ENCODE measurements around the gene HSPA6.
A peak's percentile ranks its signal among the peaks of the same experiment; 100 is the strongest.
"Not testable (repeated sequence)": the region's sequence is repeated elsewhere in the genome, so short reads cannot be mapped to it uniquely, and the experiment has no call there.

HSPA6 gene

DNA sequence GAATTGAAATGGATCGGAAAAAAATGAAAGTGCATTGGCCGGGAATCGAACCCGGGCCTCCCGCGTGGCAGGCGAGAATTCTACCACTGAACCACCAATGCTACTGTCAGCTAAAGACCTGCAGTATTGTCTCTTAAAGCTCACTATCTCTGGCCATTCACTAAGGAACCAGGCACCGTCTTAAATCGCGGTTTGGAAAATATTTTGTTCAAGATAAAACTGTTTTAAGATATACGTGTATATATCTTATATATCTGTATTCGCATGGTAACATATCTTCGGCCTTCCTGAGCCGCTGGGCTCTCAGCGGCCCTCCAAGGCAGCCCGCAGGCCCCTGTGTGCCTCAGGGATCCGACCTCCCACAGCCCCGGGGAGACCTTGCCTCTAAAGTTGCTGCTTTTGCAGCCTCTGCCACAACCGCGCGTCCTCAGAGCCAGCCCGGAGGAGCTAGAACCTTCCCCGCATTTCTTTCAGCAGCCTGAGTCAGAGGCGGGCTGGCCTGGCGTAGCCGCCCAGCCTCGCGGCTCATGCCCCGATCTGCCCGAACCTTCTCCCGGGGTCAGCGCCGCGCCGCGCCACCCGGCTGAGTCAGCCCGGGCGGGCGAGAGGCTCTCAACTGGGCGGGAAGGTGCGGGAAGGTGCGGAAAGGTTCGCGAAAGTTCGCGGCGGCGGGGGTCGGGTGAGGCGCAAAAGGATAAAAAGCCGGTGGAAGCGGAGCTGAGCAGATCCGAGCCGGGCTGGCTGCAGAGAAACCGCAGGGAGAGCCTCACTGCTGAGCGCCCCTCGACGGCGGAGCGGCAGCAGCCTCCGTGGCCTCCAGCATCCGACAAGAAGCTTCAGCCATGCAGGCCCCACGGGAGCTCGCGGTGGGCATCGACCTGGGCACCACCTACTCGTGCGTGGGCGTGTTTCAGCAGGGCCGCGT, at the start of gene HSPA6:
TSS of gene HSPA6 (plus strand) at position 724 of the 925 bp plus-strand sequence. CDS start at position 843, 119 bp downstream.
- H3K27ac ChIP-seq (ENCODE audit: low read depth, low read length): peak within 1 kb of the TSS; percentile 91
- peak within 1 kb of the TSS; percentile 44 for H3K9ac ChIP-seq (ENCODE audit: low read length)
- not testable (repeated sequence) for H3K27me3 ChIP-seq (ENCODE audit: control insufficient read depth in 1 of 2, insufficient read depth in 2 of 2, low read length in 2 of 2); H3K9me3 ChIP-seq (ENCODE audit: low read length); H3K36me3 ChIP-seq (ENCODE audit: insufficient read depth, low read length); H3K4me1 ChIP-seq (ENCODE audit: insufficient read depth, low read length)
- H3K4me3 ChIP-seq (ENCODE audit: low read depth in 1 of 2, low read length in 2 of 2): peak within 1 kb of the TSS; percentile 74 to 85

DNA sequence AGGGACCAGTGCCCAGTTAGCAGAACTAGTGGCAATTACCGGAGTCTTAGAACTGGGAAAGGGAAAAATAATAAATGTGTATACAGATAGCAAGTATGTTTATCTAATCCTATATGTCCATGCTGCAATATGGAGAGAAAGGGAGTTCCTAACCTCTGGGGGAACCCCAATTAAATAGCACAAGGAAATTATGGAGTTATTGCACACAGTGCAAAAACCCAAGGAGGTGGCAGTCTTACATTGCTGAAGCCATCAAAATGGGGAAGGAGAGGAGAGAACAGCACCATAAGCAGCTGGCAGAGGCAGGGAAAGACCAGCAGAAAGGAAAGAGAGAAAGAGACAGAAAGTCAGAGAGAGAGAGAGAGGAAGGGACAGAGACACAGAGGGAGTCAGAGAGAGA, 46.6 kb upstream of the HSPA6 start:
- H3K9me3 ChIP-seq (ENCODE audit: low read length); H3K4me3 ChIP-seq (ENCODE audit: low read depth in 1 of 2, low read length in 2 of 2); H3K9ac ChIP-seq (ENCODE audit: low read length); H3K36me3 ChIP-seq (ENCODE audit: insufficient read depth, low read length); H3K4me1 ChIP-seq (ENCODE audit: insufficient read depth, low read length); H3K27ac ChIP-seq (ENCODE audit: low read depth, low read length): not testable (repeated sequence)
- H3K27me3 ChIP-seq (ENCODE audit: control insufficient read depth in 1 of 2, insufficient read depth in 2 of 2, low read length in 2 of 2): peaks cover 4 to 11% of the 10 kb centered on the region in 2 donors

DNA sequence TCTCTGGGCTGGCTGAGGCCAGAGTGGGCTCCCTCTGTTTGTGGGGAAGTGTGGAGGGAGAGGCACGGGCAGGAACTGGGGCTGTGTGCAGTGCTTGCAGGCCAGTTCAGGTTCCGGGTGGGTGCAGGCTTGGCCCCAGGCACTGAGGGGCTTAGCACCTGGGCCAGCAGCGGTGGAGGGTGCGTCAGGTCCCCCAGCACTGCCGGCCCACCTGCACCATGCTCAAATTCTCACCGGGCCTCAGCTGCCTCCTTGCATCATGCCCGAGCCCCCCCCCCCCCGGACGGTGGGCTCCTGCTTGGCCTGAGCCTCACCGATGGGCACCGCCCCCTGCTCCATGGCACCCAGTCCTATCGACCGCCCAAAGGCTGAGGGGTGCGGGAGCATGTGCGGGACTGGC, 45.4 kb upstream of the HSPA6 start:
- Histone ChIP-seq H3K9ac (ENCODE audit: low read length) (no peak overlapping the region), H3K4me3 (ENCODE audit: low read depth in 1 of 2, low read length in 2 of 2) (no peak overlapping the region), H3K9me3 (ENCODE audit: low read length) (no peaks in the 10 kb centered on the region), H3K27ac (ENCODE audit: low read depth, low read length) (no peak overlapping the region), H3K36me3 (ENCODE audit: insufficient read depth, low read length) (no peaks in the 10 kb centered on the region), H3K4me1 (ENCODE audit: insufficient read depth, low read length) (no peaks in the 10 kb centered on the region), H3K27me3 (ENCODE audit: control insufficient read depth in 1 of 2, insufficient read depth in 2 of 2, low read length in 2 of 2) (peaks cover 4 to 10% of the 10 kb centered on the region in 2 donors)

DNA sequence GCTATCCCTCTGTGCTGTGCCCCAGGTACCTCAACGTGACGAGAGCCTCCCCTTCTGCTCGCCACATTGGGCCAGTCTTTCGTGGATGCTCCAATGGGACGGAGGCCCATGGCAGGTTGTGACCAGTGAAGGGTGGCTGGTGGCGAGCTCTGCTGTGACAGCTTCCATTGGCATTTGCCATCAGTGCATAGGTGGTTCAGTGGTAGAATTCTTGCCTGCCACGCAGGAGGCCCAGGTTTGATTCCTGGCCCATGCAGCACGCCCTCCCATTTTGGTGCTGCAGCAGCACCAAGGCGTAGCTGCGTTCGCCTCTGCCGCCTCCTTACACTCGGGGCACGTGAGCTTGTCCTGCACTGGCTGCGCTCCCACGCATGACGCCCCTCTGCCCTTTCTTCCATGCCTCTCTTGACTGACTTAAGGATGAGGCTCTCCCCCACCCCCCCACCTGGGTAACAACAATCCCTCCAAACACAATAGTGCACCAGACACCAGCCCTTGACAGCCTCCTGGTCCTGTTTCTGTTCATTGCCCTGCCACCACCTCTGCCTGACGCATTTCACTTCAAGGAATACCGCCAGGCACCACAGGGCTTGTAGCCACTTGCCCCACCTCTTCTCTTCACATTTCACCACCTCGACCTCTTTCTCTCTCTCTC, 43.8 kb upstream of the HSPA6 start:
- Histone ChIP-seq H3K4me3 (ENCODE audit: low read depth in 1 of 2, low read length in 2 of 2) (no peak overlapping the region), H3K27me3 (ENCODE audit: control insufficient read depth in 1 of 2, insufficient read depth in 2 of 2, low read length in 2 of 2) (peaks cover 4 to 10% of the 10 kb centered on the region in 2 donors), H3K36me3 (ENCODE audit: insufficient read depth, low read length) (no peaks in the 10 kb centered on the region), H3K27ac (ENCODE audit: low read depth, low read length) (no peak overlapping the region), H3K9ac (ENCODE audit: low read length) (no peak overlapping the region), H3K9me3 (ENCODE audit: low read length) (no peaks in the 10 kb centered on the region), H3K4me1 (ENCODE audit: insufficient read depth, low read length) (no peaks in the 10 kb centered on the region)

DNA sequence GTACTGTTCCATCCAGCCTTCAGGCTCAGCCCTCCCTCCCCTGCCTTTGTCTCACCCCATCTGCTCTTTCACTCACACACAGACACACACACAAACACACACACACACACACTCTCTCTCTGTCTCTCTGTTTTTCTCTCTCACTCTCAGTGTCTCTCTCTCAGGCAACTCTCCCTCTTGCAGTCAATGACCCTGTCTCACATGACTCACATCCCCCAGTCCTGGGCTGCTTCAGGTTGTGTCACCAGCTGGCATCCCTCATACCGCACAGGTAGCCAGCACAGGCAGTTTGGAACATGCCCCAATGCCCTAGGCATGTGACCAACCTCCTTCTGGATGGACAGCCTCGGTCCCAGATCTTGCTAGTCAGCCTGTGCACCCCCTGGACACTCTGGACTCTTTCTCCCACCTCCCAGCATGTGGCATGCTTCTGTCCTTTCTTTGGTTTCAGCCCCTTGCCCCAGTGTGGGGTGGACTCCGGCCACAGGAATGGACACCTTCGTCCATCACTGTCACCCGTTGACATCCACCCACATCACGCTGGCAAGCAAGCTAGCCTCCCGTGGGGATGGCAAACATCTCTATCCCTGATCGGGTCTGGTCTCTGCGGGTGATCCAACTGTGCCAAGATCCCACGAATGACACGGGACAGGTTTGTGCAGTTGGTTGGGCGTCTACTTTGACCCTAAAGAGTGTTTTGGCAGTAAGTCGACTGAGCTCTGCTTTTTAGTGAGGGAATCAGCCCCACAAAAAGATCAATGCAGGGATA, 42.5 kb upstream of the HSPA6 start:
- Histone ChIP-seq H3K4me1 (ENCODE audit: insufficient read depth, low read length) (no peaks in the 10 kb centered on the region), H3K27ac (ENCODE audit: low read depth, low read length) (no peak overlapping the region), H3K9me3 (ENCODE audit: low read length) (no peaks in the 10 kb centered on the region), H3K27me3 (ENCODE audit: control insufficient read depth in 1 of 2, insufficient read depth in 2 of 2, low read length in 2 of 2) (peaks cover 4 to 10% of the 10 kb centered on the region in 2 donors), H3K9ac (ENCODE audit: low read length) (no peak overlapping the region), H3K4me3 (ENCODE audit: low read depth in 1 of 2, low read length in 2 of 2) (no peak overlapping the region), H3K36me3 (ENCODE audit: insufficient read depth, low read length) (no peaks in the 10 kb centered on the region)

DNA sequence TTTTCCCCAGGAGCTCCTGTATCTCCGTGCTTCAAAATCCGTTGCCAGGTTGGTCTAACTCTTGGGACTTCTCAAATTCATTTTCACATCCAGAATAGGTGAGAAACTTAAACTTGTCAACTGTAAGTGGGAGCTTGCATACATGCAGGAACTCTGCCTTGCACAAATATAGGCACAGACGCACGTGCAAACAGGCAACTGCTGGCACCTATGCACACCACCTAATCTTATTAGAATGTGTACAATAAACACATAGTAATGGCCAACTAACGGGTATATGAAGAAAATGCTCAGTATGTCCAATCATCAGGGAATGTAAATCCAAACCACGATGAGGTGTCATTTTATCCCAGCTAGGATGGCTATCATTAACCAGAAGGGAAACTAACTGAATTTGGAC, 41.7 kb upstream of the HSPA6 start:
- Histone ChIP-seq H3K27me3 (ENCODE audit: control insufficient read depth in 1 of 2, insufficient read depth in 2 of 2, low read length in 2 of 2) (peaks cover 4 to 10% of the 10 kb centered on the region in 2 donors), H3K4me1 (ENCODE audit: insufficient read depth, low read length) (peaks cover 6% of the 10 kb centered on the region), H3K36me3 (ENCODE audit: insufficient read depth, low read length) (no peaks in the 10 kb centered on the region), H3K9ac (ENCODE audit: low read length) (no peak overlapping the region), H3K9me3 (ENCODE audit: low read length) (no peaks in the 10 kb centered on the region), H3K4me3 (ENCODE audit: low read depth in 1 of 2, low read length in 2 of 2) (no peak overlapping the region), H3K27ac (ENCODE audit: low read depth, low read length) (no peak overlapping the region)

DNA sequence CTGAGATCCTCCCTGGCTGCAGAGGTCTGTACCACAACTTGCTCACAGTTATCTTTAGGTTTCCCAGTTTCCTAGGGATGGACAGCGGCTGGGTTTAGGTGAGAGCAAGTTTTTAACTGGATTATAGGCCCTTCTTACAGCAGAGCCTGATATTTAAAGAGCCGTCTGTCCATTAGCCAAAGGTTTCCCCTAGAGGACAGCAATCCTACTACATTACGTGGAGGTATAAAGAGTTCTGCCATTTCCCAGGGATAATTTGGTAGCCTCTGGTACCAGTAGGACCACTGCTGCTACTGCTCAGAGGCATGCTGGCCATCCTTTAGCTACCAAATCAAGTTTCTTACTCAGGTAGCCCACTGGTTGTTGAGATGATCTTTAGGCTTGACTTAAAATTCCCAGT, 41.0 kb upstream of the HSPA6 start:
- H3K36me3 ChIP-seq (ENCODE audit: insufficient read depth, low read length): no peaks in the 10 kb centered on the region
- peaks cover 4 to 10% of the 10 kb centered on the region in 2 donors for H3K27me3 ChIP-seq (ENCODE audit: control insufficient read depth in 1 of 2, insufficient read depth in 2 of 2, low read length in 2 of 2)
- H3K9ac ChIP-seq (ENCODE audit: low read length): no peak overlapping the region
- H3K4me1 ChIP-seq (ENCODE audit: insufficient read depth, low read length): peaks cover 6% of the 10 kb centered on the region
- H3K27ac ChIP-seq (ENCODE audit: low read depth, low read length): no peak overlapping the region
- no peak overlapping the region for H3K4me3 ChIP-seq (ENCODE audit: low read depth in 1 of 2, low read length in 2 of 2)
- H3K9me3 ChIP-seq (ENCODE audit: low read length): no peaks in the 10 kb centered on the region

DNA sequence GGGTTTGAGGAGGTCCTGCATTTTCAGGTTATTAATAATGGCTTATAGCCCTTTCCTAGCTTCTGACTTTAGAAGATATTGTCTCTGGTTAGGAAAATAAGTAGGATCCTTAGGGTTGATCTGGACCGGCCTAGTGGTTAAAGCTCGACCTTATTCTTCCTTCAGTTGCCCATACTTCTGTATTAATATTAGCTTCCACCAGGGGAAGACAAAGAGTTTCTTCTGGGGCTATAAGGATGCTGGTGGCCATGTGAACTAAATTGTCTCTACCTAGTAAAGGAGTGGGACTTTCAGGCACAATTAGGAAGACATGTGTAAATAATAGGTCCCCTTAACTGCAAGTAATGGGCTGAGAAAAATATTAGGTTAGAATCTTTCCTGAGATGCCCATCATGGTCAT, 39.7 kb upstream of the HSPA6 start:
- no peak overlapping the region for H3K9ac ChIP-seq (ENCODE audit: low read length)

DNA sequence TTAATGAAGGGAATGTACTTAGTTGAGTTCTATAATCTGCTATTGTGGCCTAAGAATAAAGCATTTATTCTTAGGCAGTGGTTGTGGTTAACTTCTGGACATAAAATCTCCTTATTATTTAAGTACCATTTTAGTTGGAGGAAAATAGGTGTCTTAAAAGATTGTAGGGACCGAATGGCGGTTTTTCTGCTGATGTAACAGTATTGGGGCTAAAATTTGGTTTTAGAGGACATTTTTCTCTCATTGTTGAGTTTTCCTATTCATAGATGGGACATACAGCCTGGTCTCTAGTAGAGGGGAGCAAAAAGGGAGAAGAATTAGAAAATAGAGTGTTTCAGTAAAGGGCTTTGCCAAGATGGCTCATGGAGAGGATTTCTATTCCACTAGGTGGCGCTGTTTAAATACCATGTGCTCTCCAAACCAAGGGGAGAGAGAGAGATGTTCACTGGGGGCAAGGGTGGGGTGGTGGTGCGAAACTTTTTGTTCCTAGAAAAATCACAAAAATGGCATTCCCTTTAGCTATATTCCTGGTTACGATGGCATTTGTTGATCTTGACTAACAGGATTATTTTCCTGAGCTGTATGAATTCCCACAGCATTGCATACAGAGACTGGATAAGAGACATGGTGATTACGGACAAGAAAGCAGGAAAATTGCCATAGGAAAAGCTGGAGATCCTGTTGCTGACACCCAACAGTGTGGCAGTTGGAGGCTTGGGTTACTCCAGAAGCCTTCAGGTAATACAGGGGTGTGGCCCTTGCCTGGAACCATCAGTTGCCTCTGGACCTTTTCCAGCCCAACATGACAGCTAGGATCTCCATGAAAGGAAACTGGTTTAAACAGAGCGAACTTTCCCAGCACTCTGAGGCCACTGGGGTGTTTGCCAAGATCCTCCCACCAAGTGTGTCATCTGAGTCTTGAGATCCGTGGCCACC, 37.3 kb upstream of the HSPA6 start:
- Histone ChIP-seq H3K27me3 (ENCODE audit: control insufficient read depth in 1 of 2, insufficient read depth in 2 of 2, low read length in 2 of 2) (peaks cover 0 to 3% of the 10 kb centered on the region in 2 donors), H3K4me1 (ENCODE audit: insufficient read depth, low read length) (peaks cover 6% of the 10 kb centered on the region), H3K9me3 (ENCODE audit: low read length) (no peaks in the 10 kb centered on the region), H3K36me3 (ENCODE audit: insufficient read depth, low read length) (no peaks in the 10 kb centered on the region), H3K4me3 (ENCODE audit: low read depth in 1 of 2, low read length in 2 of 2) (peak overlapping the region in 1 of 2 donors; percentile 49), H3K9ac (ENCODE audit: low read length) (no peak overlapping the region), H3K27ac (ENCODE audit: low read depth, low read length) (no peak overlapping the region)

More for the DNA sequence above, 39.7 kb upstream of the HSPA6 start:
- no peaks in the 10 kb centered on the region for H3K9me3 ChIP-seq (ENCODE audit: low read length)
- H3K27me3 ChIP-seq (ENCODE audit: control insufficient read depth in 1 of 2, insufficient read depth in 2 of 2, low read length in 2 of 2): peaks cover 8 to 10% of the 10 kb centered on the region in 2 donors
- no peaks in the 10 kb centered on the region for H3K36me3 ChIP-seq (ENCODE audit: insufficient read depth, low read length)
- H3K27ac ChIP-seq (ENCODE audit: low read depth, low read length): no peak overlapping the region
- H3K4me3 ChIP-seq (ENCODE audit: low read depth in 1 of 2, low read length in 2 of 2): no peak overlapping the region
- H3K4me1 ChIP-seq (ENCODE audit: insufficient read depth, low read length): peaks cover 6% of the 10 kb centered on the region

DNA sequence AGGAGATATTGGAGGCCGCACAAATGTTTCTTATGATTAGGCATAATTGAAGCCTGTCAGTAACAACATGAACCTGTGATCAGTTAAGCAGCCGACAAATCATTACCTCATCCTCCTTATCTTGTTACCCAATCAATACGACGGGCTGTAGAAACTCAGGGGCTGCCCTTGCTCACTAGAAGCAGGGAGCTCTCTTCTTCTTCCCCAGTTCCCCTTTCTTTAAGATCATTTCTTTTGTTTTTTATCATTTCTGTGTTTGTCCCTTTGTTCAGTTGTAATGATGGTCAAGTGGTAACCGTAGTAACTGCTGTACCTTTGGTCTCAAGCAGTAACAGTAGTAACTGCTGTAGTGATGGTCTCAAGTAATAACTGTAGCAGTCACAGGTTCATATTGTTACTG, 32.9 kb upstream of the HSPA6 start:
- H3K4me1 ChIP-seq (ENCODE audit: insufficient read depth, low read length): peaks cover 6% of the 10 kb centered on the region

More for the DNA sequence above, 32.9 kb upstream of the HSPA6 start:
- Histone ChIP-seq H3K36me3 (ENCODE audit: insufficient read depth, low read length) (no peaks in the 10 kb centered on the region), H3K4me3 (ENCODE audit: low read depth in 1 of 2, low read length in 2 of 2) (no peak overlapping the region), H3K9me3 (ENCODE audit: low read length) (no peaks in the 10 kb centered on the region), H3K27me3 (ENCODE audit: control insufficient read depth in 1 of 2, insufficient read depth in 2 of 2, low read length in 2 of 2) (peaks cover 0 to 8% of the 10 kb centered on the region in 2 donors), H3K9ac (ENCODE audit: low read length) (no peak overlapping the region), H3K27ac (ENCODE audit: low read depth, low read length) (no peak overlapping the region)

Data from muscle layer of colon (tissue), 2 donors.